K562 (cell line): ENCODE measurements around the gene LRRC4C. TPM values are rescaled to one million over a fixed set of nuclear protein-coding genes. Genes with fewer than 3 reads are reported as not detected.

Experiments
- ATAC-seq: fragments of 200-7000 bp; cut with Tn5 transposase; 3 replicates; pipeline ENCODE4 v1.9.1; 2020; ENCODE audit warnings: moderate library complexity
- BruUV-seq: library from RNA; stranded (reverse); fragments of 400-500 nt; replicated peaks from 2 replicates; lab custom pipeline; 2021; lab: Mats Ljungman, UMichigan
- CTCF ChIA-PET: fragments of 300-600 bp; formaldehyde crosslinking; extraction: SDS; loops from one replicate; lab custom pipeline; 2021; ENCODE audit warnings: low intra/inter-chr PET ratio; lab: Yijun Ruan, JAX
- POLR2A ChIA-PET: fragments of 300-600, 350-650 bp; sonication (Branson Sonifier 250); formaldehyde crosslinking; extraction: SDS; loops from one replicate; lab custom pipeline; 2021; ENCODE audit warnings: antibody characterized with exemption, inconsistent platforms; lab: Yijun Ruan, JAX
- DNase-seq, 4 experiments: peaks; one replicate each; pipeline versions ENCODE4 v3.0.0 to v3.0.0-alpha.2; 2011 to 2018; ENCODE audit warnings: low spot score in 3 of 4, mixed read lengths in 3 of 4; ENCODE audit errors: extremely low read depth in 1 of 4
- FAIRE-seq: peaks from 2 replicates; lab custom pipeline; 2011; peaks lifted over from hg19 to GRCh38; lab: Jason Lieb, UNC
- H2AFZ ChIP-seq: 2 replicates; pipeline ENCODE4 v1.6.0; 2011; ENCODE audit warnings: low read depth, low read length, control low read depth, inconsistent platforms
- H3K27ac ChIP-seq: fragments of 200-600 bp; 3 replicates; pipeline ENCODE4 v1.8.0; 2011; ENCODE audit warnings: low read depth, mild to moderate bottlenecking, control low read depth, inconsistent platforms, low read length, moderate library complexity, mixed read lengths; ENCODE audit errors: extremely low read depth
- H3K27me3 ChIP-seq, 2 experiments: fragments of 300-600 bp in 1 of 2; 2 replicates in 1 of 2; 3 replicates in 1 of 2; pipeline versions ENCODE4 v1.6.0 to v1.8.0; 2011; ENCODE audit warnings: inconsistent platforms in 2 of 2, low read length in 2 of 2, mild to moderate bottlenecking in 1 of 2, mixed read lengths in 1 of 2, moderate library complexity in 1 of 2; ENCODE audit not compliant: control insufficient read depth in 2 of 2, insufficient read depth in 2 of 2
- H3K36me3 ChIP-seq: fragments of 300-600 bp; 3 replicates; pipeline ENCODE4 v1.8.0; 2011; ENCODE audit warnings: mild to moderate bottlenecking, low read length, inconsistent platforms; ENCODE audit not compliant: control insufficient read depth, insufficient read depth
- H3K4me1 ChIP-seq, 2 experiments: fragments of 200-600 bp in 1 of 2; replicated peaks in 1 of 2; 2 replicates in 1 of 2; 3 replicates in 1 of 2; pipeline versions ENCODE4 v1.5.1 to v1.8.0; 2011; ENCODE audit warnings: inconsistent platforms in 2 of 2, low read length in 2 of 2, mild to moderate bottlenecking in 1 of 2, mixed read lengths in 1 of 2, moderate library complexity in 1 of 2; ENCODE audit not compliant: control insufficient read depth in 2 of 2, insufficient read depth in 2 of 2
- H3K4me2 ChIP-seq: 2 replicates; pipeline ENCODE4 v1.6.1; 2011; ENCODE audit warnings: low read length, control low read depth, inconsistent platforms, mixed read lengths; ENCODE audit not compliant: insufficient read depth
- H3K4me3 ChIP-seq: fragments of 200-600 bp; sonication (generic), shearing (Covaris generic); 2 replicates; pipeline ENCODE4 v1.5.1; 2016; ENCODE audit warnings: control low read depth, inconsistent platforms
- H3K79me2 ChIP-seq: fragments of 200-600 bp; 3 replicates; pipeline ENCODE4 v1.8.0; 2011; ENCODE audit warnings: low read length, inconsistent platforms; ENCODE audit not compliant: control insufficient read depth, insufficient read depth
- H3K9ac ChIP-seq, 2 experiments: 2 replicates each; pipeline versions ENCODE4 v1.6.0 to v1.6.1; 2011; ENCODE audit warnings: low read depth in 2 of 2, low read length in 2 of 2, control low read depth in 1 of 2, inconsistent platforms in 1 of 2, mild to moderate bottlenecking in 1 of 2, mixed read lengths in 1 of 2; ENCODE audit not compliant: insufficient read depth in 1 of 2
- H3K9me1 ChIP-seq: one replicate; pipeline ENCODE4 v1.6.0; 2011; ENCODE audit warnings: inconsistent platforms, mild to moderate bottlenecking, low read length, moderate library complexity; ENCODE audit not compliant: control insufficient read depth, insufficient read depth
- H3K9me3 ChIP-seq: replicated peaks from 2 replicates; pipeline ENCODE4 v1.5.1; 2011; ENCODE audit warnings: low read depth, low read length, inconsistent platforms; ENCODE audit not compliant: control insufficient read depth, insufficient read depth
- H4K20me1 ChIP-seq: replicated peaks from 2 replicates; pipeline ENCODE4 v1.6.1; 2011; ENCODE audit warnings: low read length, inconsistent platforms, mixed read lengths; ENCODE audit not compliant: control insufficient read depth, insufficient read depth
- BCOR ChIP-seq: fragments of 450-650 bp; IDR thresholded peaks from 2 replicates; pipeline ENCODE4 v1.6.1; 2016
- CREM ChIP-seq: IDR thresholded peaks from 2 replicates; pipeline ENCODE4 v1.6.1; 2014; ENCODE audit warnings: antibody characterized with exemption, low read depth
- GABPB2 ChIP-seq: fragments of 250-450 bp; sonication (Bioruptor Pico); conservative IDR thresholded peaks from 2 replicates; pipeline ENCODE4 v1.5.1; 2021; ENCODE audit warnings: mild to moderate bottlenecking
- HOMEZ ChIP-seq: fragments of 250-450 bp; sonication (Bioruptor Pico); IDR thresholded peaks from 2 replicates; pipeline ENCODE4 v1.4.0; 2020; ENCODE audit warnings: mild to moderate bottlenecking, moderate library complexity
- NUFIP1 ChIP-seq: fragments of 450-650 bp; IDR thresholded peaks from 2 replicates; pipeline ENCODE4 v1.6.1; 2018; ENCODE audit not compliant: partially characterized antibody
- PCBP1 ChIP-seq: fragments of 200-400 bp; formaldehyde crosslinking; IDR thresholded peaks from 2 replicates; pipeline ENCODE4 v1.6.1; 2018; ENCODE audit warnings: mild to moderate bottlenecking, low read depth, low read length; ENCODE audit not compliant: poor library complexity, severe bottlenecking
- PPARD ChIP-seq: fragments of 250-450 bp; sonication (Bioruptor Pico); IDR thresholded peaks from 2 replicates; pipeline ENCODE4 v1.8.0; 2022; ENCODE audit warnings: inconsistent platforms, mild to moderate bottlenecking, moderate library complexity
- PTBP1 ChIP-seq: fragments of 200-400 bp; formaldehyde crosslinking; IDR thresholded peaks from 2 replicates; pipeline ENCODE4 v1.6.1; 2017; ENCODE audit warnings: low read depth, low read length
- RBM22 ChIP-seq: fragments of 200-400 bp; formaldehyde crosslinking; IDR thresholded peaks from 2 replicates; pipeline ENCODE4 v1.6.1; 2018; ENCODE audit warnings: low read length, low read depth; ENCODE audit not compliant: poor library complexity, severe bottlenecking
- SLC30A9 ChIP-seq: fragments of 250-450 bp; sonication (Bioruptor Pico); IDR thresholded peaks from 2 replicates; pipeline ENCODE4 v1.8.0; 2022; ENCODE audit warnings: mild to moderate bottlenecking, moderate library complexity
- STAG1 ChIP-seq: sonication (generic); formaldehyde crosslinking; IDR thresholded peaks from 2 replicates; pipeline ENCODE4 v1.5.0; 2020; ENCODE audit warnings: missing genetic modification reagents, borderline replicate concordance
- TCF3 ChIP-seq: sonication (generic); formaldehyde crosslinking; IDR thresholded peaks from 2 replicates; pipeline ENCODE4 v1.4.0; 2020; ENCODE audit warnings: mild to moderate bottlenecking, missing genetic modification reagents
- TCFL5 ChIP-seq: fragments of 250-450 bp; sonication (Bioruptor Pico); conservative IDR thresholded peaks from 2 replicates; pipeline ENCODE4 v1.6.1; 2021; ENCODE audit warnings: mild to moderate bottlenecking, moderate library complexity, matching md5 sums
- ZBTB1 ChIP-seq: sonication (generic); formaldehyde crosslinking; IDR thresholded peaks from 2 replicates; pipeline ENCODE4 v1.8.1; 2023; ENCODE audit warnings: missing genetic modification reagents, low read depth, mild to moderate bottlenecking, borderline replicate concordance
- ZMIZ1 ChIP-seq, 2 experiments: fragments of 150-350 bp in 1 of 2; IDR thresholded peaks; 2 replicates each; pipeline ENCODE4 v1.6.1; 2012 to 2016; ENCODE audit warnings: low read depth in 2 of 2, low read length in 2 of 2, mild to moderate bottlenecking in 1 of 2, moderate library complexity in 1 of 2
- ZNF134 ChIP-seq: fragments of 250-450 bp; sonication (Bioruptor Pico); conservative IDR thresholded peaks from 2 replicates; pipeline ENCODE4 v1.4.0; 2020
- ZNF584 ChIP-seq: fragments of 200-800 bp; sonication (Bioruptor generic); IDR thresholded peaks from 2 replicates; pipeline ENCODE4 v1.6.1; 2016; ENCODE audit warnings: low read depth, mild to moderate bottlenecking, missing genetic modification characterization, missing compliant biosample characterization
- ZNF586 ChIP-seq: fragments of 450-650 bp; formaldehyde crosslinking; conservative IDR thresholded peaks from 2 replicates; pipeline ENCODE4 v1.4.0; 2020; ENCODE audit warnings: mild to moderate bottlenecking, moderate library complexity
- ZNF76 ChIP-seq: fragments of 250-450 bp; sonication (Bioruptor Pico); IDR thresholded peaks from 2 replicates; pipeline ENCODE4 v1.4.0; 2020; ENCODE audit warnings: mild to moderate bottlenecking, moderate library complexity, borderline replicate concordance
- WGBS: fragments of 100-300 bp; shearing (Covaris generic); methylation state at CpG from one replicate; pipeline ENCODE4 v1.1.6; 2016; ENCODE audit warnings: low coverage, mixed read lengths; ENCODE audit not compliant: insufficient coverage; ENCODE audit errors: missing lambda C conversion rate; 5-methylcytosine and 5-hydroxymethylcytosine counted together
- in situ Hi-C: fragments of 300-500 bp; cut with MboI; formaldehyde crosslinking; loops from 4 replicates; pipeline ENCODE4 v1.15.0; 2018; ENCODE audit warnings: inconsistent platforms, mixed read lengths
- intact Hi-C: fragments of 100-400 bp; cut with micrococcal nuclease; formaldehyde crosslinking; loops from 2 replicates; pipeline ENCODE4 v1.14.2; 2022
- polyA plus RNA-seq, 8 experiments: library from polyadenylated mRNA; depleted of rRNA in 4 of 8; stranded (reverse) in 5 of 8; unstranded in 3 of 8; fragments of >200 nt; fragmentation: Nextera tagmentation in 2 of 8; fragmentation: Illumina TruSeq in 1 of 8; extraction: Ambion mirVana in 2 of 8; extraction: Trizol in 1 of 8; gene quantifications; 2 replicates each; pipeline versions ENCODE4 v1.2.1 to v1.2.3, GENCODE V29; 2011 to 2014; ENCODE audit warnings: inconsistent platforms in 1 of 8, missing spikeins in 1 of 8
- total RNA-seq, 7 experiments: library from RNA; depleted of rRNA in 6 of 7; stranded (reverse); fragments of >200 nt in 6 of 7; fragmentation: Illumina TruSeq in 2 of 7; extraction: Trizol in 2 of 7; gene quantifications; 2 replicates each; pipeline versions ENCODE4 v1.2.1 to v1.2.3, GENCODE V29; 2011 to 2021; ENCODE audit warnings: low replicate concordance in 1 of 7

The LRRC4C gene
- total and polyA plus RNA-seq, 9 of the 15 experiments (the other 6 are each of a cell fraction or from before 2014, with no cell fraction given) = not detected

GRCh38 chr11:41237382-41237781 is 222.1 kb downstream of the LRRC4C start:
- DNase-seq (no peak), ATAC-seq (no peak), FAIRE-seq (no peak)
- H3K4me1 ChIP-seq = no peaks in the 10 kb centered on the region
- in situ Hi-C loops (no loop called here), intact Hi-C loops (no loop called here)
- no peak overlapping the region for H3K27ac ChIP-seq
- H3K79me2 ChIP-seq = no peaks in the 10 kb centered on the region
- no peaks in the 10 kb centered on the region for H3K36me3 ChIP-seq
- no peak overlapping the region for H2AFZ ChIP-seq
- 0% methylated on average over 6 of the region's 6 CpGs for WGBS
- BruUV-seq = no TSS peak
- TF ChIP-seq NUFIP1 (no peak), GABPB2 (no peak), ZNF76 (CRISPR knock-in tag) (no peak), ZNF584 (CRISPR knock-in tag) (no peak), ZBTB1 (CRISPR knock-in tag) (no peak), TCF3 (CRISPR knock-in tag) (no peak), SLC30A9 (CRISPR knock-in tag) (no peak), ZNF586 (CRISPR knock-in tag) (no peak), PCBP1 (no peak), RBM22 (no peak), ZMIZ1 (IDR thresholded peaks at IDR 0.05; ENCODE audit: low read depth in 2 of 2, low read length in 2 of 2) (no peak), PTBP1 (no peak), BCOR (no peak), HOMEZ (CRISPR knock-in tag) (no peak), ZNF134 (CRISPR knock-in tag) (no peak), STAG1 (no peak), PPARD (CRISPR knock-in tag) (no peak), CREM (no peak), TCFL5 (no peak)
- H3K4me2 ChIP-seq = no peak overlapping the region
- no peak overlapping the region for H3K4me3 ChIP-seq
- no peak overlapping the region for H3K9ac ChIP-seq
- CTCF ChIA-PET = no interaction called here
- H4K20me1 ChIP-seq = no peaks in the 10 kb centered on the region
- POLR2A ChIA-PET = no interaction called here
- H3K27me3 ChIP-seq = no peaks in the 10 kb centered on the region
- no peaks in the 10 kb centered on the region for H3K9me3 ChIP-seq
- H3K9me1 ChIP-seq = no peaks in the 10 kb centered on the region
